T47D (cell line): ENCODE data around the gene SLC4A4.
"Not testable (repeated sequence)": the region's sequence is repeated elsewhere in the genome, so short reads cannot be mapped to it uniquely, and the experiment has no call there.

ENCODE experiments used
- DNase-seq, 2 experiments: peaks; one replicate each; pipeline versions ENCODE4 v3.0.0 to v3.0.0-alpha.2; 2011 to 2012; ENCODE audit warnings: low read depth in 1 of 2, low spot score in 1 of 2
- JUND ChIP-seq: IDR thresholded peaks from 2 replicates; pipeline ENCODE4 v1.6.1; 2012; ENCODE audit warnings: low read depth
- in situ Hi-C: cut with HindIII; loops from 2 replicates; pipeline ENCODE4 v1.10.0; 2016; ENCODE audit warnings: low sequenced_read_pairs, low pct_unique_long_range_greater_than_20kb

SLC4A4 gene

GRCh38 chr4:71402616-71403015, 63.8 kb downstream of the SLC4A4 start:
- no peak for TF ChIP-seq JUND
- no peak for DNase-seq
- in situ Hi-C loops, result no loop called here

- no peak for DNase-seq
- in situ Hi-C loops, result no loop called here
- no peak for TF ChIP-seq JUND
Measured at GRCh38 chr4:71404049-71404448, 65.2 kb downstream of the SLC4A4 start.

- no peak for TF ChIP-seq JUND
- in situ Hi-C loops, result no loop called here
- DNase-seq, result no peak
Measured at GRCh38 chr4:71405791-71406190, 67.0 kb downstream of the SLC4A4 start.

DNA sequence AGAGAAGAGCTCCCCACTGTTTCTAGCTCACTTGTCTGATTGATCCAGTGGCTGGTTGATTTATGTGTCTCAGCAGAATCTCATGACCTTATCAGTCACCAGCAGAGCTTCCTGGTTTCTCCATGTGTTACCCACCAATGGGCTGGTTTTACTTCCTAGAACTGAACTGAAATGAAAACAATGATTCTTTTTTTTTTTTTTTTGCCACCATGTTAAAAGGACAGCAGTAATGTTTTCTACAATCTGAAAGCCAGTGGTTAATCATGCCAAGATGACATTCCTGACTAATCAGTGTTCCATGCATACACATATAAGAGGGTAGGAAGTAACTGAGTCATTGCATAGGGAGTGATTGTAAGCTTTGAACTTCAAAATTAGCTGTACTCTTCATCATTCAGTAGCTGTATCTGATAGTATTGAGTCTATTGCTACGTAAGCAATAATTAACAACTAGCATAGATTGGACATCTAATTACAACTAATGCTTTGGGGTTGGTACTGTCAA, 67.7 kb downstream of the SLC4A4 start:
- TF ChIP-seq JUND, result no peak
- no peak for DNase-seq
- in situ Hi-C loops, result no loop called here

GRCh38 chr4:71408961-71409360, 70.1 kb downstream of the SLC4A4 start:
- DNase-seq, in situ Hi-C loops: not testable (repeated sequence)

DNA sequence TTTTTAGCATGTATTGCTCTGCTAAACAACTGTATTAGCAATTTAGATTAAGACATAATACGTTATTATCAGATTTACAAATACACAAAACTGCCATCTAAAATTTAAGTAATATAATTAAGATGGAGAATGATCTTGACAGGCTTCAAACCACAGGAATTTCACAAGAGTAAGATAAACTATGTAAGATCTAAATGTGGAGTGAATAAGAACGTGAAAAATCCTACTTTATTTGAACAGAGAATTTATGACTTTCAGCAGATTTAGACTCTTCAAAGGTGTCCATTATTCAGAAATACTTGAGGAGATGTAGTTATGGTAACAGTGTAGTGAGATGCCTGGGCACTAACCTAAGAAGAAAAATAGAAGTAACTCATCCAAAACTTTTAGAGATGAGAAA, 73.2 kb downstream of the SLC4A4 start:
- no peak for DNase-seq
- no peak for TF ChIP-seq JUND
- in situ Hi-C loops, result no loop called here

DNA sequence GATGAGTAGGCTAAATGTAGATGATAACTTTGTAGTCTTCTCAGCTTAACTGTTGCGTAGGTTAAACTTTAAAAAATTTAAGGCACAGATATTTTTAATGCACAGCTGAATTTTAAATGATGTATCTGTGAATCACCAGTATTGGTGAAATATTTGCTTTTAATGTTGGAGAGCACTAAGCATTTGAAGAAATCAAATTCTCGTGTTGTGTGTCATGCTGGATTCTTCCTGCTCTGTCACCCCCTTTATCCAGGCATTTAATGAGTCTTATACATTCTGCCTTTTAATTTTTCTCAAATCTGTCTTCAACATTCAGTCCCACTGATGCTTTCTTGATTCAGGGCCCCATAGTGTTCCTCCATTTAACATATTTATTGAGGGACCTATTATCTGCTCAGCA, 76.7 kb downstream of the SLC4A4 start:
- in situ Hi-C loops, result no loop called here
- no peak for TF ChIP-seq JUND
- no peak for DNase-seq

DNA sequence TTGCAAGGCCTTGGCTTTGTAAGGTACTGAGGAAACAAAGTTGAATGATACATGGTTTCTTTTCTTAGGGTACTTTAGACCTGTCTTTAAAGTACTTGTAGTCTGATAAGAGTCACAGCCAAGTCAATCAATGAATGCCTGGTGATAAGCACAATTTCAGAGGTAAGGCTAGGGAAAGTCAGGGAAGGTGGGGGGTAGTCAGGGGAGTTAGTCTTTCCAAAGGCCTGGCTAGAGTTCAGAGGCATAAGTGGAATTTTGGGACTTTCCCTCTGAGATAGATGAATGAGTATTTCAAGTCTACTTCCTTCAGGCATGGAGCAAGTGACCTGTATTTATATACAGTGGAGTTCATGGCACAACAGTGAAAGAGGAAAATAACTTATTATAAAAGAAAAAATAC, 78.3 kb downstream of the SLC4A4 start:
- in situ Hi-C loops, result no loop called here
- no peak for TF ChIP-seq JUND
- DNase-seq, result no peak

DNA sequence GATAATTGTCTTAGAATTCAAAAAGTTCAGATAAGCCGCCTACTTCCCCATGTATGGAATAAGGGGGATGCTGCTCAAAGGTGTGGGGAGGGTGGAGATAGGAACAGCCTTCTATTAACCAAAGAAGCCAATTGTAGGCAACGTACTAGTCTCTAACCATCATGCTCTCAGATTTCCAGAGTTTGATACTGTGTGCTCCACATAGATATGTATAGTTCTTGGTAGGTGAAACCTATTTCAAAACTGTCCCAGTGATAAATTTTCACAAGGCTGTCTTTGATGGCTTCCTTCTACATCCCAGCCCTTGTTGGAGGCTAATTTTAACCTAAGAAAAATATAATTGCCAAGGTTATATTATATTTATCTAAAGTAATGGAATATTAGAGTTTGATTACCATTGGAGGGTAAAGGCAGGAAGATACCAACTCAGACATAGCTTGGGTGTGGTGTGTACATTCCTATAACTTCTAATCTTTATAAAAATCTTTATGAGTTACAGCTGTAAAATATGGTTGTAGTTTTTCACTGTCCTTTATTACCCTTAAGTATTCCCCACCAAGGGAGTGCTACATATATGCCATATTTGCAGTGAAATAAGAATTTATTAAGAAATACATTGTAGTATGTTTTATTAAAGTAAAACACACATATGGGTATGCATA, 87.7 kb downstream of the SLC4A4 start:
- no peak for TF ChIP-seq JUND
- DNase-seq, result no peak
- in situ Hi-C loops, result no loop called here

- DNase-seq, result no peak
- in situ Hi-C loops, result no loop called here
- TF ChIP-seq JUND, result no peak
Measured at GRCh38 chr4:71429106-71429505, 90.3 kb downstream of the SLC4A4 start.

GRCh38 chr4:71429962-71430361, 91.1 kb downstream of the SLC4A4 start:
- in situ Hi-C loops, result no loop called here
- TF ChIP-seq JUND, result no peak
- DNase-seq, result no peak

DNA sequence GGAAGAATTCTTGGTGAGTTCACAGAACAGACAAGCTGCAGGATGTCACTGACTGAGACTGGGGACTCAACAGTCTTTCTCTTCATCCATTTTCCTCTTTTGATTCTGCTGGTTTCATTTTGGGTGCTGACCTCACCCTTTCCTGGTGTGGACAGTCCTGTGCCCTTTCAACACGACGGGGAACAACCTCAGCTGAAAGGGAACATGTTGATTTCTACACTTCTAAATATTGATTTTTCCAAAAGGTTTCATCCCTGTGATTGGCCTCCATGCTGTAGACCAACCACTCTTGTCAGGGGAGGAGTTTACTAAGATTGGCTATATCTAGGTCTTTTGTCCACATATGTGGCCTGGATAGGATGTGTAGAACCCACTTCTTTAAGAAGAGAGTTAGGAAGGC, 91.8 kb downstream of the SLC4A4 start:
- DNase-seq, result no peak
- in situ Hi-C loops, result no loop called here
- TF ChIP-seq JUND, result no peak

- no peak for DNase-seq
- TF ChIP-seq JUND, result no peak
- in situ Hi-C loops, result no loop called here
Measured at GRCh38 chr4:71440612-71441011, 101.8 kb downstream of the SLC4A4 start.
